GM18526 (cell line): ENCODE data around the gene PARD6B.

Experiments used
- POLR2A ChIP-seq: IDR thresholded peaks from 3 replicates; pipeline ENCODE4 v1.6.1; 2011; ENCODE audit not compliant: insufficient read length; ENCODE audit errors: extremely low read depth

Gene PARD6B

DNA sequence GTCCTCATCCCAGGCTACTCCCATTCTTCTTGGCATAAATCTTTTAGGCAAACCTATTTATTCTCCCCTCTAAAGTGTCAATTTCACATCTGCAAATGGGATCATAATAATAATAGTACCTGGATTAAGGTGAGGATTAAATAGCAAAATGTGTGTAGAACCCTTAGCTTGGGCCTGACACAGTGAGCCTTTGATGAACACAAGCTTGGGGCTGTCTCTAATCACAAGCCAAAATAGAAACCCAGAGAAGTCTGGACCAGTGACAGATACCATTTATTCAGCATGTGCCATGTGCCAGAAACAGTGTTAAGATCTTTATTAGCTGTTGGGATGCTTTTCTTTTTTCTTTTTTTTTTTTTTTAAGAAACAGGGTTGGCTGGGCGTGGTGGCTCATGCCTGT, 14.9 kb upstream of the PARD6B start:
- no peak for TF ChIP-seq POLR2A

DNA sequence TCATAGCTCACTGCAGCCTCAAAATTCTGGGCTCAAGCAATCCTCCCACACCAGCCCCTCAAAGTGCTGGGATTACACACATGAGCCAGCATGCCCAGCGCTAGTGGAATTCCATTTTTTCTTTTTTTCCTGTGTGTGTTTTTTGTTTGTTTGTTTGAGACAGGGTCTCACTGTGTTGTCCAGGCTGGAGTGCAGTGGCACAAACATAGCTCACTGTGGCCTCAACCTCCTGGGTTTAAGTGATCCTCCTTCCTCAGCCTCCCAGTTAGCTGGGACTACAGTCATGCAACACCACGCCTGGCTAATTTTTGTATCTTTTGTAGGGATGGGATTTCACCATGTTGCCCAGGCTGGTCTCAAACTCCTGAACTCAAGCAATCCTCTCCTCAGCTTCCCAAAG, 14.1 kb upstream of the PARD6B start:
- no peak for TF ChIP-seq POLR2A

DNA sequence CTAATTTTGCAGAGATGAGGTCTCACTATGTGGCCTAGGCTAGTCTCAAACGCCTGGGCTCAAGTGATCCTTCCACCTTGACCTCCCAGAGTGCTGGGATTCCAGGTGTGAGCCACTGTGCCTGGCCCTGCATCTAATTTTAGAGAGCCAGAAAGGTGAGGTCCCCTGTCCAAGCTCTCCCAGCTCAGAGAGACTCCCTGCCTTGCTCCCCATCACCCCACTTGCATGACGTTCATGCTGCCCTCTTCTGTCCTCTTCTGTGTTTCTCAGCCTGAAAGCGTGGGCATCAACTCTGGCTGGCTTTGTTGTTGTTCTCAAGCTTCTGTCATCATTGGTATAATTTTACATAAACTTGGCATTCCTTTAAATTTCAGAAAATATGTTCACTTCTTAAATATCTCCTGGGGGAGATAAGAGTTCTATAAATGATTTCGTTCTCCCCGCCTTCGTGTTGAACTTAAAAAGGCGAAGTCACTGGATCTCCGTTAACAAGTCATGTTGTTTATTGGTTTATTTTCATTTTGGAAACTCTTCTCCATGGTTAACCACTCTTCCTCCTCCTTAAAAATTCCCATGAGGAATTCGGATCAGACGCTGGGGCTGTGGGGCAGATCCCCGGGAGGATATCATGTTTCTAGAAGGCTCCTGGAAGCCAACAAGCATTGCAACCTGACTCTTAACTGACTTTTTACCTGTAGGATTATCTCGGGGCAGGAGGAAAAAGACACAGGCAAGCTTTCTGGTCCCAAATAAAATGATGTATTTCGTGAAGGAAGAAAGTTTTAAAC, 13.2 kb upstream of the PARD6B start:
- no peak for TF ChIP-seq POLR2A

DNA sequence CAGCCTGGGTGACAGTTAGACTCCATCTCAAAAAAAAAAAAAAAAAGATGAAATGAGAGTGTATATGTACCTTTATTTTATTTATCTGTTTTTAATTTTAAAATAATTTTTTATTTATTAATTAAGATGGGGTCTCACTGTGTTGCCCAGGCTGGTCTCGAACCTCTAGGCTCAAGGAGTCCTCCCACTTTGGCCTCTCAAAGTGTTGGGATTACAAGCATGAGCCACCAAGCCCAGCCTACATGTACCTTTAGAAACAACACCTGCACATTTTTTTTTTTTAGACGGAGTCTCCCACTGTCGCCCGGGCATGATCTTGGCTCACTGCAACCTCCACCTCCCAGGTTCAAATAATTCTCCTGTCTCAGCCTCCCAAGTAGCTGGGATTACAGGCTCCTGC, 12.1 kb upstream of the PARD6B start:
- no peak for TF ChIP-seq POLR2A

DNA sequence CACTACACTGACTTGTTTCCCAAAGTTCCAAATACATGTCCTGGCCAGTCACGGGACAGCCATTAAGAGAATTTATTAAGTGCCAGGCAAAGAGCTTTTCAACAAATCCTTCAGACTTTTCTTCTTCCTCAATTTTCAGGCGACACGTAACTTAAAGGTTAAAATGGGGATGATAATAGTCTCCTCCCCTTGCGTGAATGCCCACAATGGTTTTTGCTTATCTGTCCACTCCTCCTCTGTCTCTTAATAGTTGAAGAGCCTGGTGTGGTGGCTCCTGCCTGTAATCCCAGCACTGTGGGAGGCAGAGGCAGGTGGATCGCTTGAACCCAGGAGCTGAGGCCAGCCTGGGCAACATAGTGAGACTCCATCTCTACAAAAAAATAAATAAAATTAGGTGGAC, 11.4 kb upstream of the PARD6B start:
- no peak for TF ChIP-seq POLR2A

DNA sequence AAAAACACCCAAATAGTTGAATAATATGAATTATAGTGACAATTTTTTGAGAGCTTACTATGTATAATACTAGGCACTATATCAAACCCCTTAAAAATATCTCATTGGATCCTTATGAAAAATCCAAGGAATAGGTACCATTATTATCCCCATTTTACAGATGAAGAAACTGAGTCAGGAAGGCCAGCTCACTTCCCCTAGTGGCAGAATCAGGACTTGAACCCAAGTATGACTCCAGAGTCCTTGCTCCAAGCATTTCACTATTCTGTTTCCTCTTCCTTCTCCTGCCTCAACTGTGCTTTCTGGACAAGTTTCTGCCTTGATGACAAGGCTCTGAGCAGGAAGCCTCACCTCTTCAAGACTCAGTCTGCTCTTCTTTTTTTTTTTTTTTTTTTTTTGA, 10.8 kb upstream of the PARD6B start:
- TF ChIP-seq POLR2A: no peak

- TF ChIP-seq POLR2A: no peak
Measured at GRCh38 chr20:50721881-50722281, 9.5 kb upstream of the PARD6B start.

GRCh38 chr20:50722424-50723155, 8.8 kb upstream of the PARD6B start:
- TF ChIP-seq POLR2A: no peak

DNA sequence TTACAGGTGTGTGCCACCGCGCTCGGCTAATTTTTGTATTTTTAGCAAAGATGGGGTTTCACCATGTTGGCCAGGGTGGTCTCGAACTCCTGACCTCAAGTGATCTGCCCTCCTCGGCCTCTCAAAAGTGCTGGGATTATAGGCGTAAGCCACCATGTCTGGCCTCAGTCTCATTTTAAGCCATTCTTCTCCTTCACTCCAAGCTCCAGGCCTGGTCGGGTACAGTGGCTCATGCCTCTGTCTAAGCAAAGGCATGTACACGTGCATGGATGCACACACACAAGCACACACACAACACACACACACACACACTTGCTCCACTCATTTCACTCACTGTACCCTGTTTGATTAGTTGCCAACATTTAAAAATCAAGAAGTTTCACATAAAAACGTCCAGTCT, 7.7 kb upstream of the PARD6B start:
- no peak for TF ChIP-seq POLR2A

DNA sequence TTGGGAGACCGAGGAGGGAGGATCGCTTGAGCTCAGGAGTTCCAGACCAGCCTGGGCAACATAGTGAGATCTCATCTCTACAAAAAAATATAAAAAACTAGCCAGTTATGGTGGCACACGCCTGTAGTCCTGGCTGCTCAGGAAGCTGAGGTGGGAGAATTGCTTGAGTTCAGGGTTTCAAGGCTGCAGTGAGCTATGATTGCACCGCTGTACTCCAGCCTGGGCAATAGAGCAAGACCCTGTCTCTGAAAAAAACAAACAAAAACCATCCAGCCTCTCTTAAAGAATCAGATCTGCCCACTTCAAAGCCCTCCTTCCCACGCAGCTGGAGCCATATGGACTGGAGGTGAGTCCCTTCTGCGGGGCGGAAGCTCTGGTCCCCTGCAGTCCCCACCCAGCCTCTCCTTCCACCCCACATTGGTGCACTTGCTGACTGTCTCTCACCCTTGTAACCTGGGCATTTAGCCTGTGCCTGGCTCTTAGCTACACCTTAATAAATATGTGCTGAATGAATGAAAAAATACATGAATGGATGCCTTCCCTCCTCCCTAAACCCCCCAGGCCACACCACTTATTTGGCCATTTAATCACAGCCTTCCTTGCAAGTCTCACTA, 7.2 kb upstream of the PARD6B start:
- TF ChIP-seq POLR2A: no peak

DNA sequence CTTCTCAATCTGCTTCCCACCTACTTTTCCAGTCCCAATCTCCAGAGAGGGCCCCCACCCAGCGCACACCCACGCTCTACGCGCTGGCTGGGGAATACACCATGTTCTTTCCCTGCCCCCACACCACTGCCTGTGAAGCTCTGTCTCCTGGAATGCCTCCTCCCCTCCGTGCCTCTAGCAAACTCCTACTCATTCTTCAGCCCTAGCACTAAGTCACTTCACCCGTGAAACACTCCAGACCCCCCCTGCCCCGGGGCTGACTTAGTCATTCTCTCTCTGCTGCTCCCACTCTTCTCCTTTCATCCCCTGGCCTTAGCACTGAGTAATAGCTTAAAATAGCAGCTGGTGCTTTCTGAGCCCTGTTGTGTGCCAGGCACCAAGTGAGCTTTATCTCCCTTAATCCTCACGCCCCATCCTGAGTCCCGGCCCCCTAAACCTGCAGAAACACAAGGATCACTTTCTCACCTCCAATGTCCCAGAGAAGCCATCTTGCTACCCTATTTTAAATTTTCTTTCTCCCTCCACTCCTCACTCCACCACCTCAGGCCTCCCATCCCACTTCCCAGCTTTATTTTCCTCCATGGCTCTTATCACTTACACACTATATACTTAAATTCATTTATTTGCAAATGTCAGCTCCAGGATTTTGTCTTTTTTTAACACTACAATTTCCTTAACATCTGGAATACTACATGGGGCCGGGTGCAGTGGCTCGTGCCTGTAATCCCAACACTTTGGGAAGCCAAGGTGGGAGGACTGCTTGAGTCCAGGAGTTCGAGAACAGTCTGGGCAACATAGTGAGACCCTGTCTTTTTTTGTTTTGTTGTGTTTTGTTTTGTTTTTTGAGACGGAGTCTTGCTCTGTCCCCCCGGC, 6.3 kb upstream of the PARD6B start:
- no peak for TF ChIP-seq POLR2A

GRCh38 chr20:50725724-50726005, 5.7 kb upstream of the PARD6B start:
- no peak for TF ChIP-seq POLR2A

DNA sequence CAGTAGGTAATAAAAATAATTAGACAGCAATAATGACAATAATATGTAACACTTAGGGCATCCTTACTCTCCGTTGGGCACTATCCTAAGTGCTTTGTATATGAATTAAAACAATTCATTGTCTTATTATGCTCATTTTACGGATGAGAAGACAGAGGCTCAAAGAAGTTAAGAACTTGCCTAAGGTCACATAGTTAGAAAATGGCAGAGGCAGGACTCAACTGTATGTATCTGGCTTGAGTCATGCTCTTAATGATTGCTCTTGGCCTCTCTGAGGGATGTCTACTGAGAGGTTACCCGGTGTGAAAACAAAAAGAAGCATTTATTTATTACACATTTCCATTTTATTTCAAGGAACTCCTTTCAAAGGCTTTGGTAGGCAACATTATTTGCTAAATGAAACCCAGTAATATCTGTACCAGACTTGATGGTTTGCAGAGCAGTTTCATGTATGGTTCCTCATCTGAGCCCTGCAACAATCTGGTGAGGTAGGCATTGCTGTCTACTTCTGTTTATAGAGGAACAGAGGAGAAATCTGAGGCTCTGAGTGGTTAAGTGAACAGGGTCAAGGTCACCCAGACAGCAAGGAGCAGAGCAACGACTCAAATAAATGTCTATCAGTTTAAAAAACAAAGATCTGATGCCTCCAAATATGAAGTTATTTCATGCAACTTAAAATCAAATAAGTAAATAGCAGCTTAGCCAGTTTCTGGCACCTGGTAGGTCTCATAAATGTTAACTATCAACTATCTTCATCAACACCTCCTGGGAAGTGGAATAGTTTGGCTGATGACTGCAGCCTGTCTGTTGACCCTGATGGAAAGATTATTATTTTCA, 4.2 kb upstream of the PARD6B start:
- no peak for TF ChIP-seq POLR2A

DNA sequence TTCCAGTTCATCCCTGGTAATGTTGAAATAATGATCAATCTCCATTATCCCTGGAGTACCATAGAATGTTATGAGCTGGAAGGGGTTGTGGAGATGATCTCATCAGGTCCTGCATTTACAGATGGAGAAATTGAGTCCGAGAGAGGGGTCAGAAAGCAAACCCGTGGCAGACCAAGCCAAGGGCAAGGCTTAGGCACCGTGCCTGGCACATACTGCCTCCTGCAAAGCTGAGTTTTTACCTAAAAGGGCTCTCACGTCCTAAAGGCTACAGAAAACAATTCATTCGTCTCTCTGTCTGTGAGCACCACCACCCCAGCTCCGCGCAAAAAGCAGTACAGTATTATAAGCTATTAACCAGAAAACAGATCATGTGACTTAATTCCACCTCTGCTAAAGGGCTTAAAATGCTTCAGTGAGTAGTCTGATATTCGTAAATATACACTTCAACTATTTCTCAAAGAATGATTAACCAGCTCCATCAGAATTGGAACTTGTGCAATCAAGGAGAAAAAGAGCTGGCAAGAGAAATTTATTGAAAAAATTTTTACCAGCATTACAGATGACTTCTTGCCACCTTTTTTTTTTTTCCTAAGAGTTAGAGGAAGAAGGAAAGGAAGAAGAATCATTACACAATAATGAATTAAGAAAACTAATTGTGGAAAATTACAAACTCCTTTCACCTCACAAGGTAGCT, 3.4 kb upstream of the PARD6B start:
- TF ChIP-seq POLR2A: no peak

DNA sequence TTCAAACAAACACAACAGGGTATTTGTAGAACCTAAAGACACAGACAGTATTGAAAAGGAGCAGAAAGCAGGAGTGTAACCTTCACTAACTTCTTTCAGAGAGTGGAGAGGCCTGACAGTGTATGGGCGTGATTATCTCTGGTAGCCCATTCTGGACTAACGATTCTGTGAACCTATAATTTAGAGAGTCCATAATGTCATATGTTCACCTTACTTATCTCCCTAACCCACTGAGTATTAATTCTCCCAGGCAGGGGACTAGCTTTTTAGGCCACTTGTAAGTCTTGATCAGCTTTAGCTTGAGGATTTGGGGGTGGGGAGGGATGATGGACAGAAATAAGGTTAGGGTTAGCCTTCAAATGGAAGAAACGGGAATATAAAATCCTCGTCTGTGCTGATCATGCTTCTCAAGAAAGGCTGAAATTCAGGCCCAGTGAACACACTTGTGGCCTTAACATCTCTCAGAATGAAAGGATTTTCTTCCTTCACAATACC, 2.8 kb upstream of the PARD6B start:
- TF ChIP-seq POLR2A: no peak
